Suprapubic skin (tissue), 4 donors: ENCODE measurements around the gene CCDC27. TPM values are rescaled to one million over a fixed set of nuclear protein-coding genes. Genes with fewer than 3 reads are reported as not detected.

ENCODE experiments used
- DNase-seq, 2 donors: peaks; one replicate each; pipeline ENCODE4 v3.0.0-alpha.2; 2019; ENCODE audit warnings: low spot score in 2 of 2
- H3K27ac ChIP-seq: fragments of 200-600 bp; sonication (generic); one replicate; pipeline ENCODE4 v1.5.1; 2019
- H3K27me3 ChIP-seq: fragments of 200-600 bp; sonication (generic); one replicate; pipeline ENCODE4 v1.5.1; 2019
- H3K36me3 ChIP-seq: fragments of 200-600 bp; sonication (generic); one replicate; pipeline ENCODE4 v1.5.1; 2019
- H3K4me1 ChIP-seq: fragments of 200-600 bp; sonication (generic); one replicate; pipeline ENCODE4 v1.5.1; 2019
- H3K4me3 ChIP-seq: fragments of 200-600 bp; sonication (generic); one replicate; pipeline ENCODE4 v1.5.1; 2019; ENCODE audit warnings: mild to moderate bottlenecking
- H3K9me3 ChIP-seq: fragments of 200-600 bp; sonication (generic); one replicate; pipeline ENCODE4 v1.5.1; 2019
- EP300 ChIP-seq: sonication (generic); formaldehyde crosslinking; IDR thresholded peaks from one replicate; pipeline ENCODE4 v1.6.1; 2017; ENCODE audit warnings: antibody characterized with exemption
- POLR2A ChIP-seq, 2 donors: fragments of 450-650 bp; IDR thresholded peaks; one replicate each; pipeline ENCODE4 v1.6.1; 2017; ENCODE audit warnings: antibody characterized with exemption in 2 of 2, mild to moderate bottlenecking in 2 of 2, moderate library complexity in 2 of 2
- POLR2AphosphoS5 ChIP-seq, 3 donors: sonication (generic); formaldehyde crosslinking; IDR thresholded peaks; one replicate each; pipeline ENCODE4 v1.6.1; 2017; ENCODE audit warnings: antibody characterized with exemption in 3 of 3
- WGBS: methylation state at CpG from one replicate; pipeline ENCODE4 v1.1.5; 2018; 5-methylcytosine and 5-hydroxymethylcytosine counted together
- total RNA-seq, 4 donors: library from RNA; depleted of rRNA; stranded (reverse); fragments of >200 nt; gene quantifications; one replicate each; pipeline ENCODE4 v1.1.0, GENCODE V29; 2016
- TF ChIP-seq, protein P1 (sequence below), 2 donors: fragments of 200-600 bp in 1 of 2; fragments of 450-650 bp in 1 of 2; sonication (generic) in 1 of 2; IDR thresholded peaks; one replicate each; pipeline ENCODE4 v1.5.1; 2016 to 2019; ENCODE audit warnings: antibody characterized with exemption in 2 of 2, mild to moderate bottlenecking in 1 of 2, moderate library complexity in 1 of 2

Gene CCDC27
- total RNA-seq, 4 donors from 2014 or later: not detected

DNA sequence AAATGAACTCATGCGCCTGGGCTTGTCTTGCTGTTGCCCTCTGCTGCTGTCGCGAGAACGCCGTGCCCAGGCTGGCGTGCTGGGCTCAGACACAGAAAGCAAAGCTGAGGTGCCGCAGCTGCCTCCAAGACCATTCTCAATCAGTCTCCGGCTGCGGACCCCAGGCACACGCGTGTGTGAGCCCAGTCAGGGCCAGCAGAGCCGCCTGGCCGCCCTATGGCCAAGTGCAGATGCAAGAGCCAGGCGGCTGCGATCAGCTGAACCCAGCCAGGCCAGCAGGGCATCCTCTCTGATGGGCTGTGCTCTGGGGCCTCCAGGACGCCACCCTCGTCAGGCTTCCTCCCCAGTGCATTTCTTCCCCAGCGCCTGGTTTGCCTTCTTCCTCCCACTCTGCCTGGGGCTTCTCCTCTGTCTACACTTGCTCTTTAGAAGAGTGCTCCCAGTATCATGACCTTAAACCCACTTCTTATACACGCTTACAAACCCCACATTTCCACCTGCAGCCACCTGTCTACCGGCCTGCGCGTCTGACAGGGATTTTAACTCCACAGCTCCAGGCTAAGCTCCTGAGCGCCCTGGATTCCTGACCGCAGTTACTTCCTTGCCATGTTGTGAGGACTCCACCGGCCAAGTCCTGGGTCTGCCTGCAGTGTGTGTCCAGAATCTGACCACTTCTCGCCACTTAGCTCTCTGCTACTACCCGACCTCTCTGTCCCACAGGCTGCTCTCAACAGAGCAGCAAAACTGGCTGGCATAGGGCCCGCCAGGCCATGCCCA, 65.8 kb downstream of the CCDC27 start:
- Histone ChIP-seq H3K27me3 (no peaks in the 10 kb centered on the region), H3K27ac (no peak overlapping the region), H3K9me3 (no peaks in the 10 kb centered on the region), H3K4me3 (no peak overlapping the region), H3K4me1 (no peaks in the 10 kb centered on the region), H3K36me3 (peaks cover 76% of the 10 kb centered on the region)
- WGBS: 88% methylated on average over 17 of the region's 28 CpGs
- no peak for DNase-seq
- no peak for TF ChIP-seq POLR2AphosphoS5 (IDR thresholded peaks at IDR 0.05)
- TF ChIP-seq, protein P1, sequence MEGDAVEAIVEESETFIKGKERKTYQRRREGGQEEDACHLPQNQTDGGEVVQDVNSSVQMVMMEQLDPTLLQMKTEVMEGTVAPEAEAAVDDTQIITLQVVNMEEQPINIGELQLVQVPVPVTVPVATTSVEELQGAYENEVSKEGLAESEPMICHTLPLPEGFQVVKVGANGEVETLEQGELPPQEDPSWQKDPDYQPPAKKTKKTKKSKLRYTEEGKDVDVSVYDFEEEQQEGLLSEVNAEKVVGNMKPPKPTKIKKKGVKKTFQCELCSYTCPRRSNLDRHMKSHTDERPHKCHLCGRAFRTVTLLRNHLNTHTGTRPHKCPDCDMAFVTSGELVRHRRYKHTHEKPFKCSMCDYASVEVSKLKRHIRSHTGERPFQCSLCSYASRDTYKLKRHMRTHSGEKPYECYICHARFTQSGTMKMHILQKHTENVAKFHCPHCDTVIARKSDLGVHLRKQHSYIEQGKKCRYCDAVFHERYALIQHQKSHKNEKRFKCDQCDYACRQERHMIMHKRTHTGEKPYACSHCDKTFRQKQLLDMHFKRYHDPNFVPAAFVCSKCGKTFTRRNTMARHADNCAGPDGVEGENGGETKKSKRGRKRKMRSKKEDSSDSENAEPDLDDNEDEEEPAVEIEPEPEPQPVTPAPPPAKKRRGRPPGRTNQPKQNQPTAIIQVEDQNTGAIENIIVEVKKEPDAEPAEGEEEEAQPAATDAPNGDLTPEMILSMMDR (IDR thresholded peaks at IDR 0.05): no peak
- TF ChIP-seq EP300: no peak
- TF ChIP-seq POLR2A (IDR thresholded peaks at IDR 0.05): no peak

DNA sequence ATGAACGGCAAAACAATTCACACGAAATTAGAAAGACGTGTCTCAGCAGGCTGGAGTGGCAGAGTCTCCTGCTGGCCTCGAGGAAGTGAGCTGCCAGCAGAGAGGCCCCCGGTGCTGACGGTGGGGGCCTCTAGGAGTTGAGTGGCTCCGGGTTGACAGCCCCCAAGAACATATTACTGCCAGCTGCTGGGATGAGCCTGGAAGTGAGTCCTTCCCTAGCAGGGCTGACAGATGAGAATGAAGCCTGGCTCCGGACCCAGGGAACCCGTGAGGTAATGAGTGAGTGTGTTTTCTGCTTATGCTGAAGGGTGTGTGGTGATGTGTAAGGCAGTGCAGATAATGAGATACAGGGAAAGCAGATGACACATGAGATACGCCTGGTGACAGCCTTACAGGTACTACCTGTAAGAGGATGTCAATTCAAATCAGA, 67.5 kb downstream of the CCDC27 start:
- H3K4me3 ChIP-seq: no peak overlapping the region
- DNase-seq: no peak
- H3K27ac ChIP-seq: no peak overlapping the region
- no peaks in the 10 kb centered on the region for H3K27me3 ChIP-seq
- no peak for TF ChIP-seq EP300
- TF ChIP-seq POLR2AphosphoS5 (IDR thresholded peaks at IDR 0.05): no peak
- TF ChIP-seq, protein P1 (IDR thresholded peaks at IDR 0.05): no peak
- no peak for TF ChIP-seq POLR2A (IDR thresholded peaks at IDR 0.05)
- 48% methylated on average over 10 of the region's 10 CpGs for WGBS
- H3K4me1 ChIP-seq: no peaks in the 10 kb centered on the region
- peaks cover 83% of the 10 kb centered on the region for H3K36me3 ChIP-seq
- no peaks in the 10 kb centered on the region for H3K9me3 ChIP-seq

DNA sequence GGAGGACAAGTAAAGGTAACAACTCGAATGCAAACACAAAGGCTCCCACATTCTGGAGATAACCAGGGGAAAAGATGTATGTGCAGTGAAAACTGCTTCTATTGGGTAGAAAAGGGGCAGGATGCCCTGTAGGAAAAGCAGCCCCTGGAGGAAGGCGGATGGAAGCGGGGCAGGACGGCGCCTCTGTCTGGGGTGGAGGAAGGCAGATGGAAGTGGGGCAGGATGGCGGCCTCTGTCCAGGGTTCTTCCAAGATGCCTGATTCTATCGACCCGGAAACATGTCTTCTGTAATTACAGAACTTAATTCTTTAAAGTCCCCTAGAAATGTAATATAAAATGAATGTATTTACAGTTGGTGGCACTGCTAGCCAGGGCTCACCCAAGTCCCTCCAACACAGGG, 68.1 kb downstream of the CCDC27 start:
- H3K36me3 ChIP-seq: peaks cover 83% of the 10 kb centered on the region
- H3K27me3 ChIP-seq: no peaks in the 10 kb centered on the region
- no peaks in the 10 kb centered on the region for H3K9me3 ChIP-seq
- H3K4me3 ChIP-seq: no peak overlapping the region
- no peak overlapping the region for H3K27ac ChIP-seq
- no peak for DNase-seq
- no peaks in the 10 kb centered on the region for H3K4me1 ChIP-seq
- WGBS: 79% methylated on average over 8 of the region's 8 CpGs
- TF ChIP-seq, protein P1 (IDR thresholded peaks at IDR 0.05): no peak
- TF ChIP-seq POLR2A (IDR thresholded peaks at IDR 0.05) (no peak), EP300 (no peak), POLR2AphosphoS5 (IDR thresholded peaks at IDR 0.05) (no peak)

DNA sequence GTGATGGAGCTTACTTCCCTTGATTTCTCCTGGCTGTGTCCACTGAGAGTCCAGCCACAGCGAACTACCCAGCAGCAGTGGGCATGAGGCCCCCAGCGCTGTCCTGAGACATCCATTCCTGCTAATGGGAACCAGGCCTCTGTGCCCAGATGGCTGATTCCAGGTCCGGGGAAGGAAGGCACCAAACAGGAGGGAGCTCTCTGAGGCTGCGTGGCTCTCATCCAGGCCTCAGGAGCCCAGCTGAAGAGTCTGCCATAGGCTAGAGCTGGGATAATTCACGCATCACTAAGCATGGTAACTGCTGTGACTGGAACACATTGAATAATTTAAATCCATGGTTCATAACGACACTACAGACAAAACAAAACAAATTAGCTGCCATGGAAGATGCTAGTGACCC, 68.8 kb downstream of the CCDC27 start:
- WGBS: 70% methylated on average over 5 of the region's 6 CpGs
- no peak overlapping the region for H3K4me3 ChIP-seq
- H3K4me1 ChIP-seq: no peaks in the 10 kb centered on the region
- H3K27ac ChIP-seq: no peak overlapping the region
- H3K9me3 ChIP-seq: no peaks in the 10 kb centered on the region
- no peaks in the 10 kb centered on the region for H3K27me3 ChIP-seq
- TF ChIP-seq, protein P1 (IDR thresholded peaks at IDR 0.05): no peak
- DNase-seq: no peak
- peaks cover 83% of the 10 kb centered on the region for H3K36me3 ChIP-seq

Other genes starting within 250 kb of the CCDC27 start
- gene MEGF6, start 140.9 kb upstream of the CCDC27 start, total RNA-seq: 100 to 1,000 TPM in 1 of 4 donors, 10 to 100 TPM in 3; 66.7 to 120 (median 74.5) TPM
- gene TPRG1L, start 127.4 kb upstream of the CCDC27 start, total RNA-seq: 10 to 100 TPM; 36.9 to 52.6 (median 44.8) TPM
- 10 to 100 TPM; 16.4 to 33.7 (median 19.6) TPM for gene WRAP73, start 102.3 kb upstream of the CCDC27 start, total RNA-seq
- 10 to 100 TPM in 3 of 4 donors, 1 to 10 TPM in 1; 8.8 to 24.7 (median 16.9) TPM for gene TP73, start 99.9 kb upstream of the CCDC27 start, total RNA-seq
- 1 to 10 TPM in 3 of 4 donors, not detected in 1; 3.2 to 8.4 (median 3.4) TPM for gene SMIM1, start 20.3 kb downstream of the CCDC27 start, total RNA-seq
- gene LRRC47, start 44.0 kb downstream of the CCDC27 start, total RNA-seq: 10 to 100 TPM; 36.4 to 53.0 (median 41.4) TPM
- gene CEP104, start 104.8 kb downstream of the CCDC27 start, total RNA-seq: 10 to 100 TPM; 16.1 to 56.7 (median 39.6) TPM
- gene DFFB, start 105.0 kb downstream of the CCDC27 start, total RNA-seq: 1 to 10 TPM; 2.7 to 6.8 (median 4.2) TPM
- 10 to 100 TPM; 16.0 to 25.3 (median 19.7) TPM for gene C1orf174, start 147.8 kb downstream of the CCDC27 start, total RNA-seq